GM12878 (cell line): ENCODE measurements around the gene GUCY1B1. TPM values are rescaled to one million over a fixed set of nuclear protein-coding genes. Genes with fewer than 3 reads are reported as not detected.
A peak's percentile ranks its signal among the peaks of the same experiment; 100 is the strongest.

Experiments
- FOXM1 ChIP-seq: IDR thresholded peaks from 2 replicates; pipeline ENCODE4 v1.6.1; 2012; ENCODE audit warnings: low read depth, mild to moderate bottlenecking, inconsistent platforms, low read length, moderate library complexity
- MTA2 ChIP-seq: fragments of 450-650 bp; IDR thresholded peaks from 2 replicates; pipeline ENCODE4 v1.6.1; 2016; ENCODE audit warnings: low read depth, mild to moderate bottlenecking, moderate library complexity
- RAD21 ChIP-seq: IDR thresholded peaks from 2 replicates; pipeline ENCODE4 v1.6.1; 2011; ENCODE audit warnings: mild to moderate bottlenecking, low read depth, low read length, moderate library complexity; ENCODE audit not compliant: insufficient read depth
- RAD51 ChIP-seq: fragments of 450-650 bp; IDR thresholded peaks from 2 replicates; pipeline ENCODE4 v1.6.1; 2016; ENCODE audit warnings: moderate library complexity, mild to moderate bottlenecking, inconsistent platforms
- SMC3 ChIP-seq: IDR thresholded peaks from 2 replicates; pipeline ENCODE4 v1.6.1; 2011; ENCODE audit warnings: low read length, improper control_type of control experiment, borderline replicate concordance
- SRF ChIP-seq, 2 experiments: IDR thresholded peaks; 2 replicates each; pipeline ENCODE4 v1.6.1; 2011; ENCODE audit warnings: low read depth in 2 of 2, low read length in 2 of 2, mild to moderate bottlenecking in 1 of 2, moderate library complexity in 1 of 2
- YY1 ChIP-seq: IDR thresholded peaks from 2 replicates; pipeline ENCODE4 v1.6.1; 2011; ENCODE audit warnings: low read depth, mild to moderate bottlenecking, low read length
- ZNF24 ChIP-seq: fragments of 450-650 bp; IDR thresholded peaks from 2 replicates; pipeline ENCODE4 v1.6.1; 2017; ENCODE audit warnings: antibody characterized with exemption, mild to moderate bottlenecking
- polyA plus RNA-seq, 11 experiments: library from polyadenylated mRNA; depleted of rRNA in 4 of 11; unstranded in 6 of 11; stranded (reverse) in 5 of 11; fragments of >200 nt; fragmentation: Nextera tagmentation in 4 of 11; fragmentation: Illumina TruSeq in 1 of 11; extraction: Ambion mirVana in 4 of 11; extraction: Trizol in 1 of 11; gene quantifications; 1 replicate in 1 of 11; 2 replicates in 10 of 11; pipeline versions ENCODE4 v1.2.1 to v1.2.3, GENCODE V29; 2011 to 2016; ENCODE audit warnings: inconsistent platforms in 2 of 11, missing spikeins in 2 of 11, low read depth in 1 of 11
- total RNA-seq, 4 experiments: library from RNA; depleted of rRNA in 3 of 4; stranded (reverse); fragments of >200 nt in 3 of 4; fragmentation: Illumina TruSeq in 1 of 4; extraction: Trizol in 1 of 4; gene quantifications; 2 replicates each; pipeline versions ENCODE4 v1.2.1 to v1.2.3, GENCODE V29; 2013 to 2021
- TF ChIP-seq, protein P1 (sequence below): fragments of 450-650 bp; IDR thresholded peaks from 2 replicates; pipeline ENCODE4 v1.6.1; 2017; ENCODE audit warnings: mild to moderate bottlenecking, moderate library complexity
- TF ChIP-seq, protein P2 (sequence below): fragments of 450-650 bp; IDR thresholded peaks from 2 replicates; pipeline ENCODE4 v1.6.1; 2017; ENCODE audit warnings: mild to moderate bottlenecking, low read depth, inconsistent platforms; ENCODE audit not compliant: poor library complexity, severe bottlenecking

Gene GUCY1B1
- total and polyA plus RNA-seq, 10 of the 15 experiments (the other 5 are each of a cell fraction or from before 2014, with no cell fraction given), result 0.60 to 38.5 (median 1.4) TPM

DNA sequence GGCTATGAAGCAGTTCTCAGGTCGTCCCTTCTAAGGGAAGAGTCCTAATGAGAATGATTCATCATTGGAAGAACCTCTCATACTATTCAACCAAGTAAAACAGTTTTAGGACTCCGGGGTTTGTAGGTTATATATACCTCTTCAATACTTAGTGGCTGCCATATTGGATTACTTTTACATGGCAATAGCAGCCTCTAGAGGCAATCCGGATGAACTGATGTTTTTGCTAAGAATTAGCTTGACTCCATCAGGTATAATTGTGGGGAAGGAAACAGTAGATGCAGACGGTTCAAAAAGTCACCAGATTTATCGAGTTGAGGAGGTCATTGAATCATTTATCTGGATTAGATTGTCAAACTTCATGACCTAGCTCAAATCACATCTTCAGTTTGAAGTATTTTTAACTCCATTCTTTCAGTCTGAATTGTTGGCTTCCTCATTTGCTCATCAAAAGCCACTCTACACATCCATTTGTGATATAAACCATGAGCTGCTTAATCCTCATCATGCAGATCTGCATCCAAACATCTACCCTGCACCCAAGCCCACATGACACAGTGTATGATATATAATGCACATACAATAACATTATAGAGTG is 28.4 kb downstream of the GUCY1B1 start (continued):
- TF ChIP-seq, protein P1, sequence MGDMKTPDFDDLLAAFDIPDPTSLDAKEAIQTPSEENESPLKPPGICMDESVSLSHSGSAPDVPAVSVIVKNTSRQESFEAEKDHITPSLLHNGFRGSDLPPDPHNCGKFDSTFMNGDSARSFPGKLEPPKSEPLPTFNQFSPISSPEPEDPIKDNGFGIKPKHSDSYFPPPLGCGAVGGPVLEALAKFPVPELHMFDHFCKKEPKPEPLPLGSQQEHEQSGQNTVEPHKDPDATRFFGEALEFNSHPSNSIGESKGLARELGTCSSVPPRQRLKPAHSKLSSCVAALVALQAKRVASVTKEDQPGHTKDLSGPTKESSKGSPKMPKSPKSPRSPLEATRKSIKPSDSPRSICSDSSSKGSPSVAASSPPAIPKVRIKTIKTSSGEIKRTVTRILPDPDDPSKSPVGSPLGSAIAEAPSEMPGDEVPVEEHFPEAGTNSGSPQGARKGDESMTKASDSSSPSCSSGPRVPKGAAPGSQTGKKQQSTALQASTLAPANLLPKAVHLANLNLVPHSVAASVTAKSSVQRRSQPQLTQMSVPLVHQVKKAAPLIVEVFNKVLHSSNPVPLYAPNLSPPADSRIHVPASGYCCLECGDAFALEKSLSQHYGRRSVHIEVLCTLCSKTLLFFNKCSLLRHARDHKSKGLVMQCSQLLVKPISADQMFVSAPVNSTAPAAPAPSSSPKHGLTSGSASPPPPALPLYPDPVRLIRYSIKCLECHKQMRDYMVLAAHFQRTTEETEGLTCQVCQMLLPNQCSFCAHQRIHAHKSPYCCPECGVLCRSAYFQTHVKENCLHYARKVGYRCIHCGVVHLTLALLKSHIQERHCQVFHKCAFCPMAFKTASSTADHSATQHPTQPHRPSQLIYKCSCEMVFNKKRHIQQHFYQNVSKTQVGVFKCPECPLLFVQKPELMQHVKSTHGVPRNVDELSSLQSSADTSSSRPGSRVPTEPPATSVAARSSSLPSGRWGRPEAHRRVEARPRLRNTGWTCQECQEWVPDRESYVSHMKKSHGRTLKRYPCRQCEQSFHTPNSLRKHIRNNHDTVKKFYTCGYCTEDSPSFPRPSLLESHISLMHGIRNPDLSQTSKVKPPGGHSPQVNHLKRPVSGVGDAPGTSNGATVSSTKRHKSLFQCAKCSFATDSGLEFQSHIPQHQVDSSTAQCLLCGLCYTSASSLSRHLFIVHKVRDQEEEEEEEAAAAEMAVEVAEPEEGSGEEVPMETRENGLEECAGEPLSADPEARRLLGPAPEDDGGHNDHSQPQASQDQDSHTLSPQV, result 0 out of 2 replicates have a peak, but pooled peaks have one; percentile 30
- 0 out of 2 replicates have a peak, but pooled peaks have one; percentile 13 for TF ChIP-seq RAD51
- TF ChIP-seq YY1, result peak; percentile 95
- no peak for TF ChIP-seq SRF (IDR thresholded peaks at IDR 0.05; ENCODE audit: low read depth in 2 of 2, low read length in 2 of 2)
- TF ChIP-seq ZNF24, result 0 out of 2 replicates have a peak, but pooled peaks have one; percentile 18
- TF ChIP-seq, protein P2, sequence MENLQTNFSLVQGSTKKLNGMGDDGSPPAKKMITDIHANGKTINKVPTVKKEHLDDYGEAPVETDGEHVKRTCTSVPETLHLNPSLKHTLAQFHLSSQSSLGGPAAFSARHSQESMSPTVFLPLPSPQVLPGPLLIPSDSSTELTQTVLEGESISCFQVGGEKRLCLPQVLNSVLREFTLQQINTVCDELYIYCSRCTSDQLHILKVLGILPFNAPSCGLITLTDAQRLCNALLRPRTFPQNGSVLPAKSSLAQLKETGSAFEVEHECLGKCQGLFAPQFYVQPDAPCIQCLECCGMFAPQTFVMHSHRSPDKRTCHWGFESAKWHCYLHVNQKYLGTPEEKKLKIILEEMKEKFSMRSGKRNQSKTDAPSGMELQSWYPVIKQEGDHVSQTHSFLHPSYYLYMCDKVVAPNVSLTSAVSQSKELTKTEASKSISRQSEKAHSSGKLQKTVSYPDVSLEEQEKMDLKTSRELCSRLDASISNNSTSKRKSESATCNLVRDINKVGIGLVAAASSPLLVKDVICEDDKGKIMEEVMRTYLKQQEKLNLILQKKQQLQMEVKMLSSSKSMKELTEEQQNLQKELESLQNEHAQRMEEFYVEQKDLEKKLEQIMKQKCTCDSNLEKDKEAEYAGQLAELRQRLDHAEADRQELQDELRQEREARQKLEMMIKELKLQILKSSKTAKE, result peak; percentile 18
- TF ChIP-seq SMC3, result peak; percentile 91
- no peak for TF ChIP-seq MTA2
- peak; percentile 93 for TF ChIP-seq RAD21
- TF ChIP-seq FOXM1, result 0 out of 2 replicates have a peak, but pooled peaks have one; percentile 18
